GM23338 (cell line): ENCODE data around the gene DAPK1. TPM values are rescaled to one million over a fixed set of nuclear protein-coding genes. Genes with fewer than 3 reads are reported as not detected.
A peak's percentile ranks its signal among the peaks of the same experiment; 100 is the strongest.

ENCODE experiments used
- ATAC-seq: fragments of 200-7000 bp; cut with Tn5 transposase; 3 replicates; pipeline ENCODE4 v1.9.1; 2020
- DNase-seq: peaks from one replicate; pipeline ENCODE4 v3.0.0-alpha.2; 2015; ENCODE audit warnings: low spot score
- H2AFZ ChIP-seq: fragments of 200-600 bp; sonication (generic); 2 replicates; pipeline ENCODE4 v1.8.0; 2016; ENCODE audit warnings: antibody characterized with exemption, mild to moderate bottlenecking, moderate library complexity
- H3F3A ChIP-seq: fragments of 200-600 bp; sonication (generic); replicated peaks from 2 replicates; pipeline ENCODE4 v1.8.0; 2017; ENCODE audit warnings: antibody characterized with exemption, mixed run types, low read depth
- H3K27ac ChIP-seq: fragments of 200-600 bp; sonication (generic); 2 replicates; pipeline ENCODE4 v1.6.1; 2016; ENCODE audit warnings: low read depth
- H3K27me3 ChIP-seq: fragments of 200-600 bp; sonication (generic); 2 replicates; pipeline ENCODE4 v1.8.0; 2016; ENCODE audit warnings: mild to moderate bottlenecking, mixed run types, moderate library complexity; ENCODE audit not compliant: insufficient read depth
- H3K36me3 ChIP-seq: fragments of 200-600 bp; sonication (generic); 2 replicates; pipeline ENCODE4 v1.8.0; 2016; ENCODE audit warnings: mild to moderate bottlenecking; ENCODE audit not compliant: insufficient read depth
- H3K4me1 ChIP-seq: fragments of 200-600 bp; sonication (generic); 2 replicates; pipeline ENCODE4 v1.8.0; 2016; ENCODE audit warnings: mild to moderate bottlenecking, moderate library complexity; ENCODE audit not compliant: insufficient read depth
- H3K4me2 ChIP-seq: fragments of 200-600 bp; sonication (generic); 2 replicates; pipeline ENCODE4 v1.7.1; 2017; ENCODE audit warnings: mixed run types
- H3K4me3 ChIP-seq: fragments of 200-600 bp; sonication (generic); 2 replicates; pipeline ENCODE4 v1.6.1; 2016; ENCODE audit warnings: mixed run types
- H3K79me2 ChIP-seq: fragments of 200-600 bp; sonication (generic); replicated peaks from 2 replicates; pipeline ENCODE4 v1.8.0; 2017; ENCODE audit warnings: mild to moderate bottlenecking; ENCODE audit not compliant: insufficient read depth
- H3K9me2 ChIP-seq: fragments of 200-600 bp; sonication (generic); 2 replicates; pipeline ENCODE4 v1.8.0; 2017; ENCODE audit not compliant: insufficient read depth
- H4K20me1 ChIP-seq: fragments of 200-600 bp; sonication (generic); replicated peaks from 2 replicates; pipeline ENCODE4 v1.8.0; 2017; ENCODE audit warnings: mild to moderate bottlenecking; ENCODE audit not compliant: insufficient read depth
- H3K27ac Mint-ChIP-seq: 2 replicates; pipeline ENCODE4 v1.8.0; 2020; ENCODE audit warnings: inconsistent platforms, mild to moderate bottlenecking, moderate library complexity, mixed read lengths
- H3K27me3 Mint-ChIP-seq: 3 replicates; pipeline ENCODE4 v1.8.0; 2022; ENCODE audit warnings: low read depth, mild to moderate bottlenecking, moderate library complexity, mixed read lengths, inconsistent platforms; ENCODE audit not compliant: insufficient read depth, poor library complexity
- H3K36me3 Mint-ChIP-seq: 3 replicates; pipeline ENCODE4 v1.8.0; 2021; ENCODE audit warnings: low read depth, mild to moderate bottlenecking, inconsistent platforms, moderate library complexity, mixed read lengths
- H3K4me1 Mint-ChIP-seq: 3 replicates; pipeline ENCODE4 v1.8.0; 2020; ENCODE audit warnings: mild to moderate bottlenecking, inconsistent platforms, mixed read lengths
- H3K4me3 Mint-ChIP-seq: 3 replicates; pipeline ENCODE4 v1.8.0; 2021; ENCODE audit warnings: moderate library complexity, mild to moderate bottlenecking, inconsistent platforms, mixed read lengths
- H3K9me3 Mint-ChIP-seq: 3 replicates; pipeline ENCODE4 v1.8.0; 2020; ENCODE audit warnings: moderate library complexity, mild to moderate bottlenecking, inconsistent platforms, mixed read lengths
- CREB1 ChIP-seq: fragments of 250-450 bp; sonication (Bioruptor Pico); IDR thresholded peaks from 2 replicates; pipeline ENCODE4 v1.5.0; 2020; ENCODE audit warnings: low read depth, mild to moderate bottlenecking, moderate library complexity
- EZH2phosphoT487 ChIP-seq: fragments of 200-600 bp; sonication (generic); IDR thresholded peaks from one replicate; pipeline ENCODE4 v1.8.1; 2018; ENCODE audit warnings: antibody characterized with exemption; ENCODE audit not compliant: unreplicated experiment
- JUNB ChIP-seq: IDR thresholded peaks from one replicate; pipeline ENCODE4 v1.6.1; 2016; ENCODE audit warnings: antibody characterized with exemption; ENCODE audit not compliant: unreplicated experiment
- NANOG ChIP-seq: IDR thresholded peaks from 2 replicates; pipeline ENCODE4 v1.6.1; 2016; ENCODE audit warnings: antibody characterized with exemption, borderline replicate concordance
- POLR2AphosphoS5 ChIP-seq: IDR thresholded peaks from 2 replicates; pipeline ENCODE4 v1.6.1; 2016; ENCODE audit warnings: antibody characterized with exemption, low read depth
- STAT1 ChIP-seq: IDR thresholded peaks from one replicate; pipeline ENCODE4 v1.6.1; 2016; ENCODE audit warnings: antibody characterized with exemption; ENCODE audit not compliant: unreplicated experiment
- ZNF114 ChIP-seq: fragments of 250-450 bp; sonication (Bioruptor Pico); IDR thresholded peaks from 2 replicates; pipeline ENCODE4 v1.5.0; 2020; ENCODE audit warnings: mild to moderate bottlenecking, moderate library complexity
- ZNF331 ChIP-seq: fragments of 250-450 bp; sonication (Bioruptor Pico); IDR thresholded peaks from 2 replicates; pipeline ENCODE4 v1.5.0; 2020; ENCODE audit warnings: low read depth, mild to moderate bottlenecking, moderate library complexity
- polyA plus RNA-seq: library from polyadenylated mRNA; unstranded; fragments of >200 nt; fragmentation: Nextera tagmentation; extraction: Ambion mirVana; gene quantifications from 2 replicates; pipeline ENCODE4 v1.2.1, GENCODE V29; 2016
- total RNA-seq: library from RNA; depleted of rRNA; stranded (reverse); fragments of >200 nt; shearing (Covaris generic); gene quantifications from 2 replicates; pipeline ENCODE4 v1.2.3, GENCODE V29; 2014
- TF ChIP-seq, protein P1 (sequence below): IDR thresholded peaks from 2 replicates; pipeline ENCODE4 v1.6.1; 2016; ENCODE audit warnings: antibody characterized with exemption
- TF ChIP-seq, protein P2 (sequence below), 2 experiments: fragments of 200-600 bp in 1 of 2; sonication (generic) in 1 of 2; conservative IDR thresholded peaks; 2 replicates each; pipeline versions ENCODE4 v1.5.1 to v1.6.1; 2016 to 2017; ENCODE audit warnings: antibody characterized with exemption in 2 of 2, low read depth in 2 of 2, mild to moderate bottlenecking in 2 of 2, moderate library complexity in 1 of 2

The DAPK1 gene
- total and polyA plus RNA-seq, 2 experiments from 2014 or later = 37.0 to 134 TPM

DNA sequence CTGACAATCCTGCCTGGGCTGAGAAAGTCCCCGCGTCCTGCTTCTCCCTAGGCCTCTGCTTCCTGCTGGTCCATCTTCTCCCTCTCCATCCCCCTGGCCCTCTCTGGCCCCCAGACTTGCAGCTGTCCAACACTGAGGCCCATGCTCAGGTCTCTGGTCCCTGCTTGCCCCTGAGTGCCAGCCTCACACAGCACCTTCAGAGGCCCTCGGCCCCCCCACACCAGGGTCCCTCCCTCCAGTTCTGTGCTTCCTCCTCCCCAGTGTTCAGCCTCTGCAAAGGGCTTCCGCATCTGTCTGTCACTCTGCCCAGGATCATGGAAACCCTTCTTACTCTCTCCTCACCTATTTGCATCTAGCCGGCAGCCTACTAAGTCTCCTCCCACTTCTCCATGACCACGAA is 165.9 kb downstream of the DAPK1 start:
- TF ChIP-seq NANOG (no peak), ZNF114 (CRISPR knock-in tag) (no peak), ZNF331 (CRISPR knock-in tag) (no peak), CREB1 (CRISPR knock-in tag) (no peak), POLR2AphosphoS5 (no peak), STAT1 (no peak)
- TF ChIP-seq, protein P1, sequence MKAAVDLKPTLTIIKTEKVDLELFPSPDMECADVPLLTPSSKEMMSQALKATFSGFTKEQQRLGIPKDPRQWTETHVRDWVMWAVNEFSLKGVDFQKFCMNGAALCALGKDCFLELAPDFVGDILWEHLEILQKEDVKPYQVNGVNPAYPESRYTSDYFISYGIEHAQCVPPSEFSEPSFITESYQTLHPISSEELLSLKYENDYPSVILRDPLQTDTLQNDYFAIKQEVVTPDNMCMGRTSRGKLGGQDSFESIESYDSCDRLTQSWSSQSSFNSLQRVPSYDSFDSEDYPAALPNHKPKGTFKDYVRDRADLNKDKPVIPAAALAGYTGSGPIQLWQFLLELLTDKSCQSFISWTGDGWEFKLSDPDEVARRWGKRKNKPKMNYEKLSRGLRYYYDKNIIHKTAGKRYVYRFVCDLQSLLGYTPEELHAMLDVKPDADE = no peak
- TF ChIP-seq, protein P2, sequence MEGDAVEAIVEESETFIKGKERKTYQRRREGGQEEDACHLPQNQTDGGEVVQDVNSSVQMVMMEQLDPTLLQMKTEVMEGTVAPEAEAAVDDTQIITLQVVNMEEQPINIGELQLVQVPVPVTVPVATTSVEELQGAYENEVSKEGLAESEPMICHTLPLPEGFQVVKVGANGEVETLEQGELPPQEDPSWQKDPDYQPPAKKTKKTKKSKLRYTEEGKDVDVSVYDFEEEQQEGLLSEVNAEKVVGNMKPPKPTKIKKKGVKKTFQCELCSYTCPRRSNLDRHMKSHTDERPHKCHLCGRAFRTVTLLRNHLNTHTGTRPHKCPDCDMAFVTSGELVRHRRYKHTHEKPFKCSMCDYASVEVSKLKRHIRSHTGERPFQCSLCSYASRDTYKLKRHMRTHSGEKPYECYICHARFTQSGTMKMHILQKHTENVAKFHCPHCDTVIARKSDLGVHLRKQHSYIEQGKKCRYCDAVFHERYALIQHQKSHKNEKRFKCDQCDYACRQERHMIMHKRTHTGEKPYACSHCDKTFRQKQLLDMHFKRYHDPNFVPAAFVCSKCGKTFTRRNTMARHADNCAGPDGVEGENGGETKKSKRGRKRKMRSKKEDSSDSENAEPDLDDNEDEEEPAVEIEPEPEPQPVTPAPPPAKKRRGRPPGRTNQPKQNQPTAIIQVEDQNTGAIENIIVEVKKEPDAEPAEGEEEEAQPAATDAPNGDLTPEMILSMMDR (conservative IDR thresholded peaks at IDR 0.05; ENCODE audit: low read depth in 2 of 2) = no peak
- Histone ChIP-seq H3K4me1 (peaks cover 6% of the 10 kb centered on the region; the same call in 1 of the 2 replicates), H3K79me2 (no peaks in the 10 kb centered on the region), H3K9me2 (no peaks in the 10 kb centered on the region; the same call in 1 of the 2 replicates), H3K36me3 (peaks cover 45% of the 10 kb centered on the region), H2AFZ (no peak overlapping the region), H3K27me3 (no peaks in the 10 kb centered on the region), H3F3A (0 out of 2 replicates have a peak, but pooled peaks cover 3% of the 10 kb centered on the region), H3K27ac (no peak overlapping the region), H3K4me2 (no peak overlapping the region), H3K4me3 (no peak overlapping the region), H4K20me1 (peaks cover 4% of the 10 kb centered on the region)
- DNase-seq = no peak
- Mint-ChIP-seq H3K36me3 (peaks cover 92% of the 10 kb centered on the region), H3K4me1 (peaks cover 10% of the 10 kb centered on the region), H3K27me3 (peaks cover 22% of the 10 kb centered on the region), H3K27ac (peak overlapping the region; percentile 16; the same call in 1 of the 2 replicates), H3K4me3 (no peak overlapping the region), H3K9me3 (peaks cover 45% of the 10 kb centered on the region)
- no peak for ATAC-seq

DNA sequence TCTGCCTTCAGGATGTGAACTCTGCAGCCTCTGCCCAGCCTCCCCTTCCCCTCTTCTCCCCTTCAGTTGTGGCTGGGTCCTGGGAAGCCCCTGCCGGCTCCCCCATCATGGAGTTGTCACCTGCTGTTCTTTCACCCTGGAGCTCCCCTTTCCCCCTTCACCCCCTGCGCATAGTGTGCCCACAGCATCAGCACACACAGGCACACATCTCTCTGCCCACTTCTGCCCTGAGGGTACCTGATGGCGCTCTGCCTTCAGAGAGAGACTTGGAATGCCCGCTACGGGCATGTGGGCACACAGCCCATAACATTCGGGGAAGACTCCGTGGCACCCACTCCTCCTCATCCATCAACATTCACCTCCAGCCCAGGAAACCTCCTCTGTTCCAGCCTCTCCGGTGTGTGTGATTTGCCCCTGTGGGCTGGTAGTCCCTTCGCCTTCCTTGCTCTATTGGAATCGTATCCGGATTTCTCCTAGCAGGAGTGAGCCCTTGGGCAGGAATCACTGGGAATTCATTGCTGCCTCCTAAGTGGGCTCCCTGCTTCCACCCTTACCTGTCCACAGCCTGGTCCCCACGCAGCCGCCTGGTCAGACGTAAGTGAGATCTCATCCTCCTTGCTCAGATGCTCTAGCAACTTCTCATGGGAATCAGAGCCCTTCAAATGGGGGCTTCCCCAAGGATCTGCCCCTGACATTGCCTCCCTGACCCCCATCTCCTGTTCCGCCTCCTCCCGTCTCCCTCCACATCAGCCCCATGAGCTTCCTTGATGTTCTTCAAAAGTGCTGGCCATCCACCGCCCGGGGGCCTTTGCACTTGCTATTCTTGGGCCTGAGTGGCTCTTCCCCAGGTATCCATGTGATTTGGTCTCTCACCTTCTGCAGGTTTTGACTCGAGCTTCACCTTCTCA is 166.7 kb downstream of the DAPK1 start:
- ATAC-seq (no peak), DNase-seq (no peak)
- no peaks in the 10 kb centered on the region for H3K27me3 ChIP-seq
- H3K79me2 ChIP-seq = no peaks in the 10 kb centered on the region
- no peak overlapping the region for H3K4me2 ChIP-seq
- Mint-ChIP-seq H3K9me3 (peaks cover 45% of the 10 kb centered on the region), H3K27ac (no peak overlapping the region), H3K27me3 (peaks cover 21% of the 10 kb centered on the region), H3K4me1 (peaks cover 10% of the 10 kb centered on the region), H3K4me3 (no peak overlapping the region), H3K36me3 (peaks cover 88% of the 10 kb centered on the region)
- H3K36me3 ChIP-seq = peaks cover 42% of the 10 kb centered on the region
- peaks cover 6% of the 10 kb centered on the region; the same call in 1 of the 2 replicates for H3K4me1 ChIP-seq
- H3K4me3 ChIP-seq = no peak overlapping the region
- no peak overlapping the region for H2AFZ ChIP-seq
- no peak overlapping the region for H3K27ac ChIP-seq
- H3K9me2 ChIP-seq = no peaks in the 10 kb centered on the region; the same call in 1 of the 2 replicates
- peaks cover 4% of the 10 kb centered on the region for H4K20me1 ChIP-seq
- 0 out of 2 replicates have a peak, but pooled peaks cover 3% of the 10 kb centered on the region for H3F3A ChIP-seq
- TF ChIP-seq JUNB = no peak
- TF ChIP-seq, protein P2 (conservative IDR thresholded peaks at IDR 0.05; ENCODE audit: low read depth in 2 of 2) = no peak
- no peak for TF ChIP-seq ZNF331 (CRISPR knock-in tag)
- no peak for TF ChIP-seq EZH2phosphoT487
